Prostate gland (tissue), 2 donors: ENCODE data around the gene NIPAL3. TPM values are rescaled to one million over a fixed set of nuclear protein-coding genes. Genes with fewer than 3 reads are reported as not detected.
A peak's percentile ranks its signal among the peaks of the same experiment; 100 is the strongest.

Experiments used
- DNase-seq: peaks from one replicate; pipeline ENCODE4 v3.0.0-alpha.2; 2019; ENCODE audit warnings: low spot score
- H3K27ac ChIP-seq, 2 donors: fragments of 200-600 bp; sonication (generic); 2 replicates each; pipeline ENCODE4 v1.5.1; 2017 to 2019
- H3K27me3 ChIP-seq: fragments of 200-600 bp; sonication (generic); replicated peaks from 2 replicates; pipeline ENCODE4 v1.5.1; 2019; ENCODE audit not compliant: insufficient read depth
- H3K36me3 ChIP-seq, 2 donors: fragments of 200-600 bp; sonication (generic); 1 replicate in 1 of 2; 2 replicates in 1 of 2; pipeline versions ENCODE4 v1.5.1 to v1.8.1; 2017 to 2019
- H3K4me1 ChIP-seq: fragments of 200-600 bp; sonication (generic); replicated peaks from 2 replicates; pipeline ENCODE4 v1.5.1; 2019
- H3K4me3 ChIP-seq, 2 donors: fragments of 200-600 bp; sonication (generic); 2 replicates each; pipeline ENCODE4 v1.5.1; 2017 to 2019
- H3K9me3 ChIP-seq: fragments of 200-600 bp; sonication (generic); 2 replicates; pipeline ENCODE4 v1.5.1; 2017
- POLR2A ChIP-seq: fragments of 450-650 bp; IDR thresholded peaks from one replicate; pipeline ENCODE4 v1.6.1; 2016; ENCODE audit warnings: antibody characterized with exemption, mild to moderate bottlenecking
- POLR2AphosphoS5 ChIP-seq: sonication (generic); formaldehyde crosslinking; IDR thresholded peaks from one replicate; pipeline ENCODE4 v1.6.1; 2017; ENCODE audit warnings: antibody characterized with exemption
- WGBS: methylation state at CpG from one replicate; pipeline ENCODE4 v1.1.5; 2018; 5-methylcytosine and 5-hydroxymethylcytosine counted together
- intact Hi-C: fragments of 100-400 bp; cut with DNase I; formaldehyde crosslinking; loops from one replicate; pipeline ENCODE4 v1.14.2; 2022
- total RNA-seq, 2 donors: library from RNA; depleted of rRNA; stranded (reverse); fragments of >200 nt; gene quantifications; one replicate each; pipeline ENCODE4 v1.1.0, GENCODE V29; 2016
- TF ChIP-seq, protein P1 (sequence below), 4 experiments: fragments of 200-600 bp in 2 of 4; fragments of 450-650 bp in 2 of 4; sonication (generic) in 2 of 4; IDR thresholded peaks; 1 replicate in 3 of 4; 2 replicates in 1 of 4; pipeline ENCODE4 v1.5.1; 2016 to 2019; ENCODE audit warnings: antibody characterized with exemption in 4 of 4, mild to moderate bottlenecking in 2 of 4, moderate library complexity in 2 of 4

Gene NIPAL3
- total RNA-seq, 2 donors from 2014 or later: 125 to 350 TPM

GRCh38 chr1:24373710-24374109 lies 41.9 kb upstream of the NIPAL3 start:
- no peaks in the 10 kb centered on the region for H3K9me3 ChIP-seq
- no peaks in the 10 kb centered on the region for H3K36me3 ChIP-seq
- TF ChIP-seq POLR2AphosphoS5: no peak
- TF ChIP-seq, protein P1, sequence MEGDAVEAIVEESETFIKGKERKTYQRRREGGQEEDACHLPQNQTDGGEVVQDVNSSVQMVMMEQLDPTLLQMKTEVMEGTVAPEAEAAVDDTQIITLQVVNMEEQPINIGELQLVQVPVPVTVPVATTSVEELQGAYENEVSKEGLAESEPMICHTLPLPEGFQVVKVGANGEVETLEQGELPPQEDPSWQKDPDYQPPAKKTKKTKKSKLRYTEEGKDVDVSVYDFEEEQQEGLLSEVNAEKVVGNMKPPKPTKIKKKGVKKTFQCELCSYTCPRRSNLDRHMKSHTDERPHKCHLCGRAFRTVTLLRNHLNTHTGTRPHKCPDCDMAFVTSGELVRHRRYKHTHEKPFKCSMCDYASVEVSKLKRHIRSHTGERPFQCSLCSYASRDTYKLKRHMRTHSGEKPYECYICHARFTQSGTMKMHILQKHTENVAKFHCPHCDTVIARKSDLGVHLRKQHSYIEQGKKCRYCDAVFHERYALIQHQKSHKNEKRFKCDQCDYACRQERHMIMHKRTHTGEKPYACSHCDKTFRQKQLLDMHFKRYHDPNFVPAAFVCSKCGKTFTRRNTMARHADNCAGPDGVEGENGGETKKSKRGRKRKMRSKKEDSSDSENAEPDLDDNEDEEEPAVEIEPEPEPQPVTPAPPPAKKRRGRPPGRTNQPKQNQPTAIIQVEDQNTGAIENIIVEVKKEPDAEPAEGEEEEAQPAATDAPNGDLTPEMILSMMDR (IDR thresholded peaks at IDR 0.05): no peak
- TF ChIP-seq POLR2A: no peak
- H3K4me1 ChIP-seq: no peaks in the 10 kb centered on the region
- no peak for DNase-seq
- intact Hi-C loops: no loop called here
- H3K27ac ChIP-seq: no peak overlapping the region
- no peaks in the 10 kb centered on the region for H3K27me3 ChIP-seq
- WGBS: 60% methylated on average over 8 of the region's 8 CpGs
- no peak overlapping the region for H3K4me3 ChIP-seq

GRCh38 chr1:24374891-24375786 lies 40.5 kb upstream of the NIPAL3 start:
- Histone ChIP-seq H3K4me1 (no peaks in the 10 kb centered on the region), H3K27me3 (no peaks in the 10 kb centered on the region), H3K9me3 (no peaks in the 10 kb centered on the region), H3K4me3 (no peak overlapping the region), H3K27ac (peak overlapping the region; percentile 22 to 62), H3K36me3 (no peaks in the 10 kb centered on the region)
- TF ChIP-seq POLR2AphosphoS5: no peak
- TF ChIP-seq POLR2A: no peak
- TF ChIP-seq, protein P1 (IDR thresholded peaks at IDR 0.05): no peak
- WGBS: 42% methylated on average over 13 of the region's 13 CpGs
- no peak for DNase-seq
- intact Hi-C loops: no loop called here

DNA sequence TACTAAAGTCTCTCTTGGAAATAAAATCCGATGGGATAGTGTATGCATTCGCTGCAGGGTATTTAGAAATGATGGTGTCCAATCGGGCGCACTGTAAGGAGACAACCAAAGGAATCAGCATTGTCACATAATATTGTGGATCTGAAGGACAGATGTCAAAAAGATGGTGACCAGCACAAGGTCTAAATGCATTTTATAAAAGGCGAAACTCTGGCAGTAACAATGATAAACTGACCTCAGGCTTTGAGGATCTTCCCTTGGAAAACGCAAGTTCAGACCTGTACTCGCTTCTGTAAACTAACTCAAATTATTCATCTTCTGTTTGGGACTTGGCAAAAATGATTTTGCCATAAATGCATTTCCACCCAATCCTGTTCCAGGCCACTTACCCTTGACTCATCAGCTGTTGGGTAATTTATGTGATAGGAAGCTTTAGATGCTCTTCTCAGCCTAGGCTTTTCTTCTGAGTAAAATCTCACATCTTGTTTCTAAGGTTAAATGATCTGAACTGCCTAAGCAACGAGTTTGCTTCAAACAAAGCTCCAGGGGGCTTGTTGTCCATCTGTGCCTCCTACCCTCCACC lies 35.8 kb upstream of the NIPAL3 start:
- intact Hi-C loops: loop anchor here (10.0 kb wide), 1 partner anchor 305 kb away; no protein-coding TSS in a partner anchor
- H3K4me3 ChIP-seq: no peak overlapping the region
- H3K36me3 ChIP-seq: no peaks in the 10 kb centered on the region
- DNase-seq: no peak
- no peaks in the 10 kb centered on the region for H3K27me3 ChIP-seq
- H3K4me1 ChIP-seq: no peaks in the 10 kb centered on the region
- no peaks in the 10 kb centered on the region for H3K9me3 ChIP-seq
- TF ChIP-seq POLR2A: no peak
- TF ChIP-seq, protein P1 (IDR thresholded peaks at IDR 0.05): no peak
- TF ChIP-seq POLR2AphosphoS5: peak; percentile 70
- H3K27ac ChIP-seq: peak overlapping the region; percentile 6 to 7
- 55% methylated on average over 8 of the region's 8 CpGs for WGBS

- Histone ChIP-seq H3K9me3 (no peaks in the 10 kb centered on the region), H3K27me3 (no peaks in the 10 kb centered on the region), H3K27ac (peak overlapping the region; percentile 6 to 7), H3K4me1 (no peaks in the 10 kb centered on the region), H3K36me3 (no peaks in the 10 kb centered on the region), H3K4me3 (no peak overlapping the region)
- 70% methylated on average over 5 of the region's 5 CpGs for WGBS
- TF ChIP-seq POLR2A (no peak), POLR2AphosphoS5 (no peak)
- TF ChIP-seq, protein P1 (IDR thresholded peaks at IDR 0.05): no peak
- DNase-seq: no peak
- intact Hi-C loops: loop anchor here (10.0 kb wide), 1 partner anchor 306 kb away; no protein-coding TSS in a partner anchor
Observed at GRCh38 chr1:24380508-24380907, 35.1 kb upstream of the NIPAL3 start.
